HepG2 (cell line): Measurements from ENCODE around the gene NOG. TPM values are rescaled to one million over a fixed set of nuclear protein-coding genes. Genes with fewer than 3 reads are reported as not detected.

Experiments
- ATAC-seq: fragments of 200-7000 bp; cut with Tn5 transposase; 3 replicates; pipeline ENCODE4 v1.9.1; 2020; ENCODE audit warnings: mild to moderate bottlenecking, moderate library complexity
- BruUV-seq: library from RNA; stranded (reverse); fragments of 400-500 nt; replicated peaks from 2 replicates; lab custom pipeline; 2021; lab: Mats Ljungman, UMichigan
- CTCF ChIA-PET: fragments of 300-600 bp; formaldehyde crosslinking; extraction: SDS; loops from one replicate; lab custom pipeline; 2021; ENCODE audit warnings: low total read pairs, inconsistent platforms, low intra/inter-chr PET ratio; lab: Yijun Ruan, JAX
- POLR2A ChIA-PET: fragments of 350-600 bp; sonication (Branson Sonifier 250); formaldehyde crosslinking; loops from one replicate; lab custom pipeline; 2020; ENCODE audit warnings: antibody characterized with exemption, inconsistent platforms; lab: Yijun Ruan, JAX
- DNase-seq: peaks from one replicate; pipeline ENCODE4 v3.0.0-alpha.2; 2015; ENCODE audit warnings: low spot score
- FAIRE-seq: peaks from 3 replicates; lab custom pipeline; 2011; peaks lifted over from hg19 to GRCh38; lab: Jason Lieb, UNC
- H2AFZ ChIP-seq: one replicate; pipeline ENCODE4 v1.6.1; 2011; ENCODE audit warnings: low read length, inconsistent platforms
- H3K27ac ChIP-seq: fragments of 300-600 bp; 3 replicates; pipeline ENCODE4 v1.8.0; 2011; ENCODE audit warnings: mixed run types, mild to moderate bottlenecking, mixed read lengths, low read length, inconsistent platforms; ENCODE audit not compliant: insufficient read depth; ENCODE audit errors: extremely low read length
- H3K27me3 ChIP-seq, 2 experiments: fragments of 200-600 bp in 1 of 2; 2 replicates in 1 of 2; 3 replicates in 1 of 2; pipeline versions ENCODE4 v1.6.0 to v1.8.0; 2011; ENCODE audit warnings: low read length in 2 of 2, mild to moderate bottlenecking in 2 of 2, moderate library complexity in 2 of 2, inconsistent platforms in 1 of 2; ENCODE audit not compliant: insufficient read depth in 2 of 2, control insufficient read depth in 1 of 2
- H3K36me3 ChIP-seq, 2 experiments: fragments of 200-600 bp in 1 of 2; replicated peaks in 1 of 2; 2 replicates in 1 of 2; 3 replicates in 1 of 2; pipeline versions ENCODE4 v1.5.1 to v1.8.0; 2011; ENCODE audit warnings: low read length in 2 of 2, inconsistent platforms in 1 of 2; ENCODE audit not compliant: insufficient read depth in 2 of 2, control insufficient read depth in 1 of 2
- H3K4me1 ChIP-seq: 2 replicates; pipeline ENCODE4 v1.5.1; 2012; ENCODE audit warnings: low read length, inconsistent platforms; ENCODE audit not compliant: insufficient read depth
- H3K4me2 ChIP-seq: 2 replicates; pipeline ENCODE4 v1.6.0; 2011; ENCODE audit warnings: low read depth, low read length, inconsistent platforms
- H3K4me3 ChIP-seq, 3 experiments: fragments of 200-600 bp in 1 of 3; sonication (generic), shearing (Covaris generic) in 1 of 3; replicated peaks in 1 of 3; 2 replicates each; pipeline ENCODE4 v1.5.1; 2011 to 2016; ENCODE audit warnings: low read length in 3 of 3, inconsistent platforms in 2 of 3, low read depth in 2 of 3, mild to moderate bottlenecking in 2 of 3, control low read depth in 1 of 3, mixed read lengths in 1 of 3; ENCODE audit not compliant: insufficient read depth in 1 of 3
- H3K79me2 ChIP-seq: one replicate; pipeline ENCODE4 v1.6.1; 2011; ENCODE audit warnings: low read length, inconsistent platforms; ENCODE audit not compliant: insufficient read depth
- H3K9ac ChIP-seq: 2 replicates; pipeline ENCODE4 v1.6.0; 2011; ENCODE audit warnings: mild to moderate bottlenecking, low read depth, low read length, inconsistent platforms; ENCODE audit not compliant: insufficient read depth
- H3K9me3 ChIP-seq: 2 replicates; pipeline ENCODE4 v1.5.1; 2012; ENCODE audit warnings: mild to moderate bottlenecking, low read length
- H4K20me1 ChIP-seq: 2 replicates; pipeline ENCODE4 v1.6.0; 2011; ENCODE audit warnings: inconsistent platforms, mild to moderate bottlenecking, low read length, moderate library complexity; ENCODE audit not compliant: insufficient read depth
- ATAD3A ChIP-seq: sonication (generic); formaldehyde crosslinking; IDR thresholded peaks from 2 replicates; pipeline ENCODE4 v1.4.0; 2020; ENCODE audit warnings: missing genetic modification reagents
- ATF7 ChIP-seq, 2 experiments: fragments of 450-650 bp in 1 of 2; sonication (generic) in 1 of 2; formaldehyde crosslinking in 1 of 2; IDR thresholded peaks; 2 replicates each; pipeline versions ENCODE4 v1.4.0 to v1.6.1; 2016 to 2020; ENCODE audit warnings: antibody characterized with exemption in 1 of 2, mild to moderate bottlenecking in 1 of 2, missing genetic modification reagents in 1 of 2
- CBFB ChIP-seq: sonication (generic); formaldehyde crosslinking; IDR thresholded peaks from 2 replicates; pipeline ENCODE4 v1.4.0; 2020; ENCODE audit warnings: missing genetic modification reagents
- CEBPG ChIP-seq: IDR thresholded peaks from 2 replicates; pipeline ENCODE4 v1.6.1; 2016
- MED13 ChIP-seq: sonication (generic); formaldehyde crosslinking; IDR thresholded peaks from 2 replicates; pipeline ENCODE4 v1.5.0; 2020; ENCODE audit warnings: missing genetic modification reagents
- RFXAP ChIP-seq: sonication (generic); formaldehyde crosslinking; IDR thresholded peaks from 2 replicates; pipeline ENCODE4 v1.4.0; 2020; ENCODE audit warnings: missing genetic modification reagents, borderline replicate concordance
- TBX2 ChIP-seq: sonication (generic); formaldehyde crosslinking; IDR thresholded peaks from 2 replicates; pipeline ENCODE4 v1.5.0; 2020; ENCODE audit warnings: missing genetic modification reagents, mild to moderate bottlenecking, borderline replicate concordance
- YEATS2 ChIP-seq: sonication (generic); formaldehyde crosslinking; IDR thresholded peaks from 2 replicates; pipeline ENCODE4 v1.4.0; 2020; ENCODE audit warnings: missing genetic modification reagents, borderline replicate concordance
- ZC3H13 ChIP-seq: sonication (generic); formaldehyde crosslinking; IDR thresholded peaks from 2 replicates; pipeline ENCODE4 v1.8.1; 2023; ENCODE audit warnings: mild to moderate bottlenecking, missing genetic modification reagents, moderate library complexity
- ZFP37 ChIP-seq: sonication (generic); formaldehyde crosslinking; IDR thresholded peaks from 2 replicates; pipeline ENCODE4 v1.4.0; 2020; ENCODE audit warnings: missing genetic modification reagents, borderline replicate concordance
- ZFP41 ChIP-seq: sonication (generic); formaldehyde crosslinking; IDR thresholded peaks from 2 replicates; pipeline ENCODE4 v1.4.0; 2020; ENCODE audit warnings: mild to moderate bottlenecking, missing genetic modification reagents, borderline replicate concordance
- ZNF121 ChIP-seq: sonication (generic); formaldehyde crosslinking; IDR thresholded peaks from 2 replicates; pipeline ENCODE4 v1.5.0; 2020; ENCODE audit warnings: mild to moderate bottlenecking, missing genetic modification reagents
- ZNF205 ChIP-seq: IDR thresholded peaks from 2 replicates; pipeline ENCODE4 v1.6.1; 2018; ENCODE audit warnings: missing biosample characterization, missing genetic modification reagents
- ZNF224 ChIP-seq: sonication (generic); formaldehyde crosslinking; IDR thresholded peaks from 2 replicates; pipeline ENCODE4 v1.5.0; 2020; ENCODE audit warnings: mild to moderate bottlenecking, missing genetic modification reagents
- ZNF496 ChIP-seq: sonication (generic); formaldehyde crosslinking; IDR thresholded peaks from 2 replicates; pipeline ENCODE4 v1.8.1; 2023; ENCODE audit warnings: mild to moderate bottlenecking, moderate library complexity, missing genetic modification reagents; ENCODE audit not compliant: insufficient replicate concordance
- ZNF562 ChIP-seq: sonication (generic); formaldehyde crosslinking; IDR thresholded peaks from 2 replicates; pipeline ENCODE4 v1.8.0; 2022; ENCODE audit warnings: missing genetic modification reagents, borderline replicate concordance
- ZNF747 ChIP-seq: sonication (generic); formaldehyde crosslinking; IDR thresholded peaks from 2 replicates; pipeline ENCODE4 v1.8.1; 2023; ENCODE audit warnings: missing genetic modification reagents, mild to moderate bottlenecking, borderline replicate concordance
- ZNF879 ChIP-seq: sonication (generic); formaldehyde crosslinking; IDR thresholded peaks from 2 replicates; pipeline ENCODE4 v1.8.1; 2023; ENCODE audit warnings: missing genetic modification reagents
- WGBS: methylation state at CpG from one replicate; pipeline ENCODE4 v1.1.6; 2017; ENCODE audit warnings: low lambda C conversion rate; 5-methylcytosine and 5-hydroxymethylcytosine counted together
- in situ Hi-C: cut with HindIII; loops from 2 replicates; pipeline ENCODE4 v1.10.0; 2017; ENCODE audit warnings: low pct_unique_long_range_greater_than_20kb; ENCODE audit not compliant: extremely low pct_ligation_motif_present
- intact Hi-C: fragments of 100-400 bp; cut with micrococcal nuclease; formaldehyde crosslinking; loops from one replicate; pipeline ENCODE4 v1.10.0; 2022; ENCODE audit not compliant: unreplicated experiment
- polyA plus RNA-seq, 8 experiments: library from polyadenylated mRNA; depleted of rRNA in 3 of 8; stranded (reverse) in 7 of 8; unstranded in 1 of 8; fragments of >200 nt; fragmentation: Illumina TruSeq in 4 of 8; extraction: Trizol in 4 of 8; gene quantifications; 2 replicates each; pipeline versions ENCODE4 v1.2.1 to v1.2.3, GENCODE V29; 2011 to 2016; ENCODE audit warnings: low read depth in 4 of 8, missing spikeins in 1 of 8, mixed read lengths in 1 of 8; ENCODE audit not compliant: insufficient read depth in 1 of 8
- total RNA-seq, 5 experiments: library from RNA; depleted of rRNA; stranded (reverse); fragments of >200 nt; fragmentation: Illumina TruSeq; extraction: Trizol; gene quantifications; 2 replicates each; pipeline ENCODE4 v1.2.3, GENCODE V29; 2016; ENCODE audit warnings: low read depth in 1 of 5

The NOG gene
- total and polyA plus RNA-seq, 2 of the 13 experiments (the other 11 are each of a cell fraction or from before 2014, with no cell fraction given), result not detected

GRCh38 chr17:56597495-56597990, 4.0 kb downstream of the NOG start:
- no peaks in the 10 kb centered on the region for H3K36me3 ChIP-seq
- no TSS peak for BruUV-seq
- WGBS, result 35% methylated on average over 23 of the region's 41 CpGs
- H4K20me1 ChIP-seq, result no peaks in the 10 kb centered on the region
- ATAC-seq (no peak), FAIRE-seq (no peak), DNase-seq (no peak)
- H3K9me3 ChIP-seq, result no peaks in the 10 kb centered on the region
- peaks cover 25 to 64% of the 10 kb centered on the region in 2 experiments for H3K27me3 ChIP-seq
- intact Hi-C loops, result no loop called here
- ChIA-PET POLR2A (no interaction called here), CTCF (no interaction called here)
- H3K4me2 ChIP-seq, result no peak overlapping the region
- no peak overlapping the region for H2AFZ ChIP-seq
- H3K79me2 ChIP-seq, result no peaks in the 10 kb centered on the region
- H3K9ac ChIP-seq, result no peak overlapping the region
- in situ Hi-C loops, result loop anchor here (5.0 kb wide), 1 partner anchor 185 kb away; no protein-coding TSS in a partner anchor
- no peak overlapping the region for H3K4me3 ChIP-seq
- no peak overlapping the region for H3K27ac ChIP-seq
- H3K4me1 ChIP-seq, result peaks cover 14% of the 10 kb centered on the region; the same call in 1 of the 2 replicates
- TF ChIP-seq TBX2 (CRISPR knock-in tag) (no peak), ZC3H13 (CRISPR knock-in tag) (no peak), ZFP37 (CRISPR knock-in tag) (no peak), ATAD3A (no peak), ZNF121 (CRISPR knock-in tag) (no peak), RFXAP (CRISPR knock-in tag) (no peak), ZFP41 (CRISPR knock-in tag) (no peak), CEBPG (CRISPR knock-in tag) (no peak), ZNF879 (no peak), MED13 (CRISPR knock-in tag) (no peak), CBFB (CRISPR knock-in tag) (no peak), ZNF224 (CRISPR knock-in tag) (no peak), ZNF747 (CRISPR knock-in tag) (no peak), ZNF205 (CRISPR knock-in tag) (no peak), ZNF496 (CRISPR knock-in tag) (no peak), ZNF562 (no peak), YEATS2 (CRISPR knock-in tag) (no peak), ATF7 (IDR thresholded peaks at IDR 0.05) (no peak), ATF7 (CRISPR knock-in tag; IDR thresholded peaks at IDR 0.05) (no peak)
